Activated CD4-positive, alpha-beta T cell treated with anti-CD3 and anti-CD28 coated beads for 48 hours (primary cell): ENCODE results near the gene DUSP11.
A peak's percentile ranks its signal among the peaks of the same experiment; 100 is the strongest.
"Not testable (repeated sequence)": the region's sequence is repeated elsewhere in the genome, so short reads cannot be mapped to it uniquely, and the experiment has no call there.

Source experiments
- DNase-seq: peaks from one replicate; pipeline ENCODE4 v3.0.0-alpha.2; 2020

Gene DUSP11

DNA sequence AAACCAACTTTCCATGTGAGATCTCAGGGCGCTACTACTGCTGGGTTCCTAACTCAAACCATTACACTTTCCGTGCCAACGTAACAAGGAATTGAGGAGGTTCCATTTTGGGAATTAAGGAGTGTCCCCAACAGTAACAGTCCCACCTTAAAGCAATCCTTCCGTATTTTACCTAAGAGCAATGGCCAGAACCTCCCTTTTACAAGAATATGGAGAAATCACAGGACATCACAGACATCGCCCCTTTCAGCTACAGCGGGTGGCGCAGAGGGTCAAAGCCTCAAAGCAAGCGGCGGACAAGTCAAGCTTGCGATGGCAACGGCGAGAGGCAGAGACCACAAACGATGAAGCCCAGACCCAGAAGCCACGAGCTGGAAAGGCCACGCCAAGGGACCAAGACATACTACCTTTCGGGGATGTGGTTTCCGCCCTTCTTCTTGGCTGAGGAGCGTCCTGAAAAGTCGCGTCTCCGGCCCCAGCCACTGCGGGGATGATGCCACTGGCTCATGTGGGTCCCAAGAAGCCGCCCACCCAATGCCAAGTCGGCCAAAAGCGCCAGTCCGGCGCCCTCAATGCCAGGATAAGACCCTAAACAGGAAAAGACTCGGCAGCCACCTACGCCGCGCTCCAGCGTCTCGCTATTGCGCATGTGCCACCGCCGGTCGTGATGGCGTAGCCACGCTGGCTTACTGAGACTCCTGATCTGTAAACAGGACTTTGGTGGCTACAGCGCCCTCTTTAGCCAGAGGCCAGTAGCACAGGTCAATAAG, at the start of gene DUSP11:
DUSP11 (minus strand) TSS at position 637 of the 770 bp plus-strand sequence; CDS start at position 508, 129 bp downstream.
- peak; percentile 98 for DNase-seq

DNA sequence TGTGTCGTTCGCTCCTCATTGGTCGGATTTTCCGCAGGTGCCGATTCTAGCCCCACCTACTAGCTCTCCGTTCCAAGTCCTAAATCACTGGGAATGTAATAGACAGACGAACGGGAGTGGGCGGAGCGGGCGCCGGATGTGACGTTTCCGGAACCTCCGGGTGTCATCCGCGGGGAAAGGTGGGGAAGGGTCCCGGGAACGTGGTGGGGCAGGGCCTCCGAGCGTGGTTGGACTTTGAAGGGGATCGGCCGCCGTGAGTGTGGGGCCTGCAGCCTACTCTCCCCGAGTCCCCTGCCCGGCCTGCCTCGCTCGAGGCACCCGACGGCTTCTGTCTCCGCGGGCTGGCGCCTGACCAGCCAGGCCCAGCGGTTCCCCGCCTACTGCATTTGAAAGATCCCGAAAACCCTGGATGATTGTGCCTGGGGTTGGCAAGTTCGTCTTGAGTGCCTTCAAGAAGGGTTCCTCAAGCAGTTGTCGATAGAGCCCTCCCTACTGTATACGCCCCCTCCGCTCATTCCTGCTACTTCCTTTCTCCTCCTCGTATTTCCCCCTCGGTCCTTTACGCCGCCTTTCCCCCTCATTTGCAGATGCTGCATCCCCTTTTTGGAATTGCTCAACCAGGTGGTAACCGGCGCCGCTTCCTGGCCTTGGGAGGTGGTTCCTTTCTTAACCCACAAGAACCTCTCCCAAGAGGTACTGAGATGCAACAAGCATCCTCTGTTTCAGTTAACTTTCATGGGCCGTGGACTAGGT, 49.1 kb upstream of the DUSP11 start, which contains the start of gene STAMBP:
STAMBP (plus strand) TSS at position 144 of the 753 bp plus-strand sequence. CDS start 1,896 bp downstream, outside the sequence.
- DNase-seq, result peak; percentile 94

DNA sequence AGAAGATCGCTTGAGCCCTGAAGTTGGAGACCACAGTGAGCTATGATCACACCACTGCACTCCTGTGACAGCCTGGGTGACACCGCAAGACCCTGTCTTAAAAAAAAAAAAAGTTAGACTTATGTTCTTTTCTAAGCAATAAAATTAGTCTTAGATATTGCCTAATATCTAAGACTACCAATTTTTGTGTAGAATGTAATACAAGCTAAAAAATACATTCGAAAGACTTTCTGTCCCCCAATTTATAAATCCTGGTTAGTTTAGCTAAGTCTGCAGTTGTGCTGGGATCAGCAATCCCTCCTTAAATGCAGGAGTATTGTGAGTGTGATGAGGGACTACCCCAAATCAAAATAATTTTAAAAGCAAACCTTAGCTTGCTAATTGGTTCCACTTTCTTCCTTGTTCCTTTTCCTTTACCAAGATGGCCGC, 48.5 kb upstream of the DUSP11 start:
- DNase-seq, result no peak

DNA sequence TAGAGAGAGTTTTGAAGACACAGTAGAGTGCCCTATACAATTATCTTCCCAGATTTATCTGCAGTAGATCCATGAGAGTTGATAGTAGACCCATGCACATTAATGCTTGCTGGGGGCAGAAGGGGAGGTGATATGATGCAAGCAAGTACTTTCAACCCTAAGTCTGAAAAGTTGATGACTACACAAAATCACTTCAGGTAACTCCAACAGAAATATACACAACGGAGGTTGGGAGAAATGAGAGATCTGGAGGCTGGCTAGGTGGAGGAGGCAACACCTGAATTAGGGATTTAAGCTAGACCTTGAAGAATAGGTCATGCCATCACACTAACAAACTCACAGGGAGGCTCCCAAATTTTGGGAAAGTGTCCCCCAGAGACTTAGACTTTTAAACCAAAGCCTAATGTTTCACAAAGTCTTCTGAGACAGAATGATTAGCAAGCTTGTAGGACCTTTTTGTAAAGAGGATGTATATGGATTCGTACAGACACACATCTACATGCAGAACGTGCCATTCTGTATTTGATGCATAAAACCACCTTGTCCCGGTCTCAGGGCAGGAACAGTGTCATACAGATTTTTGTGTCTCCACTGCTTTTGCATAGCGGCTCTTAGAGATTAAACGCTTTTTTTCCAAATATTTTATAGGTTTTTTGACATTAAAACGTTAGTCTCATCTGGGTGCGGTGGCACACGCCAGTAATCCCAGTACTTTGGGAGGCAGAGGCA, 47.9 kb upstream of the DUSP11 start:
- DNase-seq, result no peak

DNA sequence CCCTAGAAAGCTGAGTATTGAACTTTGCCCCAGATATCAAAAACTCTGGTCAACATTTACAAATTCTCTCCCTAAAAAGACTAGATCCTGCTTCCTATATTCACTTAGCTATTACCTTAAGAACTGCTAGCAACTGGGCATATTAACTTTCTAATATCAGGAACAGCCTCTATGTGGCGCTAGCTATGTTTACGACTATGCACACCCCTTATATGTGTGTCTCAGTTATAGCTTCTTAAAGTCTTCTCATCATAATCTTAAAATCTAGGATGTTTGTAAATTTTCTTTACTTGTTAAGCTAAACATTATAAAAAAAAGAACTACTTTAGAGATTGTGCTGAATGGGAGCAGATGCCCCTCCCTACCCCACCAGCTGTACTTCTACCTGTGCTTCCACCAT, 47.1 kb upstream of the DUSP11 start:
- no peak for DNase-seq

DNA sequence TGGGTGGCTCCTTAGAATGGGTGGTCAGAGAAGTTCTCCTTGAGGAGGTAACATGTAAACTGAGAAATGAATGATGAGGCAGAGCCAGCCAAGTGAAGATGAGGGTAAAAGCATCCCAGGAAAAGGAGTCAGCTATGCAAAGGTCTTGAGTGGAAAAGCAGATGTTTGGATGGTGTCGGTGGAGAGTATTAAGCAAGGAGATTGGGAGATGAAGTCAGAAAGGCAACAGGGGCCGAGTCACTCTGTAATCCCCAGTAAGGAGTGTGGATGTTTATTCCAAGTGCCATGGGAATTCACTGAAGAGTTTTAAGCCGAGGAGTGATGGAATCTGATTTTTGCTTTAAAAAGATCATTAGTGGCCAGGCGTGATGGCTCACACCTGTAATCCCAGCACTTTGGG, 45.5 kb upstream of the DUSP11 start:
- no peak for DNase-seq

DNA sequence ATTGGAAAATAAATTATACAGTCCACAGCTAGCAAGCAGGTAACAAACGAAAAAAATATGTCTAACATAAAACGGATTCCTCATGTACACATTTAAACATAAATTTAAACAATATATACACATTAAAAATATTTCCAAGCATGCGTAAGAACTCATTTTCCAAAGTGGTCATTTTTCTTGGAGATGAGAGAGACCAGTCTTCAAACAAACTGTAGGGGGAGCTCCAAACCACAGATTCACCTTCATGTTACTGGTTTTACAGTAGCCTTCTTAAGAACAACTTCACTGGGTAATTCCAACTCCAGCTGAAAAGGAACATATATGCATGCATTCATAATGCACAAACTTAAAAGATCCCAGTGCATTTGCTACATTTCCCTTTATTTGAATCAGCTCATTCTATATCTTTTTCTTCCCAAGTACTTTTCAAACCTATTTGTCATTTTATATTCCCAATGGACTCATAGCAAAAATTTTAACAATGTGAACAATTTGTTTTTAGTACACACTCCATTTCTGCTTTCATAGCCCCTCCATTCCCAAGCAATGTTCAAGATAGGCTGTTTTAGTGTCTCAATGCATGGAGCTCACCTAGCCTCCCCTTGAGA, 44.1 kb upstream of the DUSP11 start:
- DNase-seq, result no peak

DNA sequence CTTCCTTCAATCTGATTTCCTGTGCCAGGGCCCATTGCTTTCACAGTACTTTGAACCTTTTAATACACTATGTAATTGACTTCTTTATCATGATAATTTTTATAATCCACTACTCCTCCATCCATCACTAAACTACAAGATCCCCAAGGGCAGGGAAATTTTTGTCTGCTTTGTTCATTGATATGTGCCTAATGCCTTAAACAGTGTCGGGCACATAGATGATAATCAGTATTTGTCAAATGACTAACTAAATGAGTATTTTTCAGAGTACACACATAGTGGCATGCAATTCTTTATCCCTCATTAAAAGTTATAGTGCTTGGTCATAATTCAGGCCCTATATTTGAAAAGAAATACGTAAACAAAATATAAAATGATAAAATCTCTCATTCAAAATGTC, 43.5 kb upstream of the DUSP11 start:
- DNase-seq, result no peak

DNA sequence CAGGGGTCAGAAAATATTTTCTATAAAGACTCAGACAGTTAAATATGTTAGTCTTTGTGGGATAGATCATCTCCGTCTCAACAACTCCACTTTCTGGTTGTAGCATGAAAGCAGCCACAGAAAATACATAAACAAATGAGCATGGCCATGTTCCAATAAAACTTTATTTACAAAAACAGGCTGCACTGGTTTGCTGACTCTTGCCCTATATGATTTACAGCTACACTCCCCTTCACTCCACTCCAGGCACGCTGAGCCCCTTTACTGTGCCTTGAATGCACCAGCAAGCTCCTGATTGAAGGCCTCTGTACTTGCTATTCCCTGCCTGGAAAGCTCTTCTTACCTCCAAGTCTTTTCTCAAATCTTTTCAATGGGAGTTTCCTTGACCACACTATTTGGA, 43.1 kb upstream of the DUSP11 start:
- no peak for DNase-seq

DNA sequence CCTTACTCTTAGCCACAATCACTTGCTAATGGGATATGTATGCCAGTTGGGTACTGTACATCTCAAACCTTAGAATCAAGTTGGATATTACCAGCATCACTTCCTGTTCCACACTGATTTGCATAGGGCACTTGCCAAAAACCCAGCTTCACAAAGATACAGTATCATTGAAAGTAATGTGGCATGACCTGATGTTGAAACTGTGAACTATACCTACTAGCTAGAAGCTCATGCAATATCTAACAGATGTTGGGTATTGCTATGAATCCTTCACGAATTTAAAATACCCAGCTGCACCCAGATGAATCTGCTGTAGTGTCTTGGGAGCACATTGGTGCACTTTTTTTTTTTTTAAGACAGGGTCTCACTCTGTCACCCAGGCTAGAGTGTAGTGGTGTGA, 42.4 kb upstream of the DUSP11 start:
- DNase-seq, result no peak

DNA sequence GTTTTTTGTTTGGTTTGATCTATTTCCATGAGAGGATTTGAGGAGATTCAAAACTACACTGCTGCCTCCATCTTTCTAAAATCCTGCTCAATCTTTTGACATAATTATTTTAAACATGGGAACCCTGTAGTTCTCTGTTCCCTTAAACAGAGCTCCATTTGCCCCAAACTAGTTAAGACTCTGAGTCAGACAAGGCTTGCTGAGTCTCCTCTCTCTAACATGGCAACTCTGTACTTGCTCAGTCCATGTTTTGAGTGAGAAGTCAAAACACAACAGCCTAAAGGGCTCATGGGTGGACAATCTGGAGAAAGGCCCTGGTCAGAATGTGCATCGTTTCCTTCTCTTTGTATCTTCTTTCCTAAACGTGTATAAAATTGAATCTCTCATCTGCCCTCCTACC, 41.8 kb upstream of the DUSP11 start:
- DNase-seq, result no peak

DNA sequence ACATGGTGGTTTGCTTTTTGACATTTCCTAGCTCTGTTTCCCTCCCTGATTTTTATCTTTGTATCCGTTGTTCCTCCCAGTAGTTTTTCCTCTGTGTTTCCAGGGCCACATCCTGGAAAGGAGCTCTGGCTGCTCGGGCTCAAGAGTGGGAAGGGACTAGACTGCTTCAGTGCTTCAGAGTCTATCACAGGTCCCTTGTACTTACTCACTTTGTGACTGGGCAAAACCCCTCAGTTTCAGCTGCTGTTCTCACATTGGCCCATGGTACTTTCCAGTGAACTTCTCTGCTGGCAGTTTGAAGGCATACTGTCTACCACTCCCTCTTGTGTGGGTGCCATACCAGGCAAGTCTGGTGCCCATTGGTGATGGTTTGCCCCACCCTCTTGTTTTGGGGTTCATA, 41.3 kb upstream of the DUSP11 start:
- peak; percentile 58 for DNase-seq

DNA sequence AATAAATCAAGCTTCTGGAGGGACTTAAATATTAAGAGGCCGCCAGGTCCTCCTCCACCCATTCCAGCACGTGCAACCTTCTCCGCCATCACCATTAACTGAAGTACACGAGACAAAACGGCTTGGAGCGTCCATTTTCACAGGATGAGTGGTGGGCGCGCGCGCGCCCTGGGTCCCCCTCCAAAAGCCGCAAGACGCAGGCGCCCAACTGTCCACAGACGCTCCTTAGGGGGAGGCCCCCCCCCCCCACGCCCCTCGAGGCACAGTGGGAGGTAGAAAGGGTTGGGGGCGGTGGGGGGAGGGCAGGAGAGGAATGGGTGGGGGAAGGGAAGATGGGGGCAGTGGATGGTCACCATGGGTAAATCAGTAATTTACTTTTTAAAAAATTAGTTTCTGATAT, 38.4 kb upstream of the DUSP11 start:
- DNase-seq, result no peak

DNA sequence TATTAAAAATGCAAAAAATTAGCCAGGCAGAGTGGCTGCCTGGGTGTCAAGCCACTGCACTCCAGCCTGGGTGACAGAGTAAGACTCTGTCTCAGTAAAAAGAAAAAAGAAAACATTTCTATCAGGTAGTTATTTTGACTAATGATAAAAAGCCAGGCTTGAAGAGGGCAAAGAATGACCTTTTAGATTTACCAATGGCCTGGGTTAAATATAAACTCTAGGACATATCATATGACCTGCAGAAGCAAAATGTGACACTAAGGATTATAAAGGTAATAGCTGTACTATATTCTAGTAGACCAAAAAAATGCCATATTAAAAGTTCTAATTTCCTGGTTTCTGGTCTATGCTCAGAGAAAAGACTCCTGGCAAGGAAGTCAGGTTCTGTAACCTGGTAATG, 32.7 kb upstream of the DUSP11 start:
- DNase-seq, result no peak

DNA sequence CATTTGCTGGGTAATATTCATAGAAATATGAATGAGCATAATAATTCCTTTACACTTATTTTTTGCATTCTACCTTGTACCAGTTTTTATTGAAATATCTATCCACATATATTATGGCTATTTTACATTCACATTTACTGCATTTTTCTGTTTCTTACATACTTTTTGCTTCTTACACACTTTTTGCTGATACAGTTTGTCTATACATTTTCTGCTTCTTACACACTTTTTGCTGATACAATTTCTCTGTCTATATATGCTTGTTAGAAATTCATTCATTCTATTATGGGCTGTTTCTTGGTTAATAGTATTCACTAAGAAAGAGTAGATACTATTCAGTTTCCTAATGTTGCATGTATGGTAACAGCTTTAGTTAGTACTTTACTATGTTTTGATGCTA, 32.0 kb upstream of the DUSP11 start:
- no peak for DNase-seq

DNA sequence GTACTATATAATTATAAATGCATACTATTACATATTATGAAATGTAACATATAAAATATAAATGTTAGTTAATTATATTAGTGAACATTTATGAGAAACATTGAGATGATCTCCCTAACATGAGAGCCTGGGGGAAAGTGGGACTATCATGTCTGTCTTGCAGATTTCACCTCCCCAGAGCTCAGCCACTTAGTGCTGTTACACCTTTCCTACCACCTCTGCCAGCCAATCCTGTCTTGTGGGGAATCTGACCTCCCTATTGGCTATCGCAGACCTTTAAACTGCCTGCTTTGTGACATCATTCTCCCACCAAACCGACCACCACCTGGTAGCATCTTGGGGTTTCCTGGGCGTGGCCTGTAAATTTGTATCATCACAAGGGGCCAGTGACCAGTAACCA, 4.0 kb upstream of the DUSP11 start, which contains the start of gene C2orf78:
C2orf78 (plus strand) TSS at position 301 of the 400 bp plus-strand sequence. CDS start 127 bp downstream, outside the sequence.
- DNase-seq, result not testable (repeated sequence)

DNA sequence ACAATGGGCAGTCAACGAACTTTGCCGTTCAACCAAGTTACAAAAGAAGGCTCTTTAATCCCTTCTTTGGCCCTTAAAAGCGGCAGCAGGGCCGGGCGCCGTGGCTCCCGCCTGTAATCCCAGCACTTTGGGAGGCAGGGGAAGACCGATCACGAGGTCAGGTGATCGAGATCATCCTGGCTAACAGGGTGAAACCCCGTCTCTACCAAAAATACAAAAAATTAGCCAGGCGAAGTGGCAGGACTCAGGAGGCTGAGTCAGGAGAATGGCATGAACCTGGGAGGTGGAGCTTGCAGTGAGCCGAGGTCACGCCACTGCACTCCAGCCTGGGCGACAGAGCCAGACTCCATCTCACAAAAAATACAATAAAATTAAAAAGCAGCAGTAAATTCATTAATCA, 3.5 kb upstream of the DUSP11 start:
- not testable (repeated sequence) for DNase-seq

DNA sequence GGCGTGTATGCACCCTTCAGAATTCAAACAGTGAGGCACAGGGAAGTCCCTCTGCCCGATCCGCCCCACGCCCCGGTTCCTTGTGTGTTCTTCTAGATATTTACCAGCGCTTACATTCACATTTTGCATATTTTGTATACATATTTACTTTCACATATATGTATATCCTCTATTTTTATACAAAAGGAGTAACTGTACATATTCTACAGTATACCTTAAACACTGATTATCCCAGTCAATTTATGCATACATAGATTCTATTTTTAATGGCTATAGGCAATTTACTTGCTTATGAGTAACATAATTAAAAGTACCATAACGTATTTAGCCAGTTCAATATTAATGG, 307 bp upstream of the DUSP11 start:
- DNase-seq, result no peak

DNA sequence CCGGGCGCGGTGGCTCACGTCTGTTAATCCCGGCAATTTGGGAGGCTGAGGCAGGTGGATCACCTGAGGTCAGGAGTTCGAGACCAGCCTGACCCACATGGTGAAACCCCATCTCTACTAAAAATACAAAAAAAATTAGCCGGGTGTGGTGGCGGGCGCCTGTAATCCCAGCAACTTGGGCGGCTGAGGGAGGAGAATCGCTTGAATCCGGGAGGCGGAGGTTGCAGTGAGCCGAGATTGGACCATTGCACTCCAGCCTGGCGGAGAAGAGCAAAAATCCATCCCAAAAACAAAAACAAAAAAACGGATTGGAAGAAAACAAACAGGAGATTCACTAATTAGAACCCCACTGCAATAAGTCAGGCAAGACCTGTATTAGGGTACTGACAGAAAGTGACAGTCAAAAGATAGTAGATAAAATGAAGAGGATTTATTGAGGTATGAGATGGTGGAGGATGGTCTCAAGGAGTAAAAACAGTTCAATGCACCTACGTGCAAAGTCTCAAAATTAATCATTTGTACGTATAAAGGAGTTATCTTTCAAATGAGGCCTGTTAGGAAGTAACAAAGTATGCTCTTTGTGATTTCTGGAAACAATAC, 936 bp downstream of the DUSP11 start:
- DNase-seq, result not testable (repeated sequence)

DNA sequence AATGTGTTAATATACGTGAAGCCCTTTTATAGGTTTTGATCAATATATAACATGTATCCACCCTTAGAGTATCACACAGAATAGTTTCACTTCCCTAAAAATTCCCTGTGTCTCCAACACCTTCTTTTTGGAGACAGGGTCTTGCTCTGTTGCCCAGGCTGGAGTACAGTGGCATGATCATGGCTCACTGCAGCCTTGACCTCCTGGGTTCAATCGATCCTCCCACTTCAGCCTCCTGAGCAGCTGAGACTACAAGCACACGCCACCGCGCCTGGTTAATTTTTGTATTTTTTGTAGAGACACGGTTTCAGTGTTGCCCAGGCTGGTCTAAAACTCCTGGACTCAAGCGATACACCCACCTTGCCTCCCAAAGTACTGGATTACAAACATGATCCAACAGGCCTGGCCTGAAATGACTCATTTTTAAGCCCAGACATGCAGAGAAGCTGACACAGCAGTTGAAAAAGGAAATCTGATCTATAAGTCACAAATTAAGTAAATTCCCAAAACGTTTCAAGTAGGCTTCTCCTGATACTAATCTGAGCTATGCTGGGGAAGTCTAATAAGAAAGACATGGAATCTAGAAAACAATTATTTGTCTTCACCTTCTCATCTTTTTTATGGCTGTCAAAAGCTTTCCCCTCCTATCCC, 2.9 kb downstream of the DUSP11 start:
- DNase-seq, result no peak

DNA sequence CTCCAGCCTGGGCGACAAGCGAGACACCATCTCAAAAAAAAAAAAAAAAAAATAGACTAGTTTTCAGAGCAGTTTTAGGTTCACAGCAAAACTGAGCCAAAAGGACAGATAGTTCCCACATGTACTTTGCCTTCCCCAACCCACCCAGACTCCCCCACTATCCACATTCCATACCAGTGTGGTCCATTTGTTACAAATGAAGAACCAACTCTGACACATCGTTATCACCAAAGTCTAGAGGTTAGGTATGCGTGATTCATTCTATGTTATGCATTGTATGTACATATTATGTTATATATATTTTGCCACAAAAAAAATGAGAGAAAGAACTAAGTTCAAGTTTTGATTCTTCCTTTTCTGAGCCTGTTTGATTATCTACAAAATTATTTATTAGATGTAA, 3.5 kb downstream of the DUSP11 start:
- no peak for DNase-seq

DNA sequence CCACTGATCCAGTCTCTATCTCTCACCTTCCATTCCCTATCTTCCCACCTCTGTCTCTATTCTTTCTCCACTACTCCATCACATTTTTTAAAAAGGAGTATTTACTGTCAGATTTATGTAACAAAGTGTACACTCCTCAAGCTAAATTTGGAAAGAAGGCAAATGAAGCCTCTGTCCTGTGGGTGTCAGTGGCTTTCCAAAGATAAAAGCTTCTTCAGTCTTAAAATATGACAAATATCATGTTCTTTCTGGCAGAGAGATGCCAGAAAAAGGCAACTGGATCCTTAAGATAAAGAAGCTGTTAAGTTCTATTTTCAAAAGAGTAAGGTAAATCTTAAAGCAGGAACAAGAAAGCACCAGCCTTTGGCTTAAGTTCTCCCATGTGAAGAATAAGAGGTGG, 7.1 kb downstream of the DUSP11 start:
- no peak for DNase-seq
